ENCODE data around the gene LZTS2. TPM values are rescaled to one million over a fixed set of nuclear protein-coding genes. Genes with fewer than 3 reads are reported as not detected.

The LZTS2 gene
- total and polyA plus RNA-seq, 7 donors, result 10.9 to 169 (median 82.3) TPM

- peak overlapping the region; percentile 45 to 72 (median 64) for H3K27ac ChIP-seq
- H3K27me3 ChIP-seq, result no peaks in the 10 kb centered on the region
- DNase-seq, result peak; percentile 62
- no peaks in the 10 kb centered on the region for H3K9me3 ChIP-seq
- TF ChIP-seq POLR2AphosphoS5 (IDR thresholded peaks at IDR 0.05) (peak in 1 of 4 donors; percentile 7), POLR2A (IDR thresholded peaks at IDR 0.05) (no peak), EP300 (IDR thresholded peaks at IDR 0.05) (no peak), CTCF (IDR thresholded peaks at IDR 0.05) (no peak)
- peaks cover 17 to 53% (median 34%) of the 10 kb centered on the region in 4 donors for H3K36me3 ChIP-seq
- intact Hi-C loops (cut with DNase I), result no loop called here
- H3K4me3 ChIP-seq, result no peak overlapping the region
- peaks cover 0 to 51% (median 47%) of the 10 kb centered on the region in 4 donors for H3K4me1 ChIP-seq
- WGBS, 2 donors, result 69 to 73% methylated on average over 11 of the region's 11 CpGs
Observed at GRCh38 chr10:101007099-101007711, 7.6 kb downstream of the LZTS2 start.

GRCh38 chr10:101007915-101008822, 8.6 kb downstream of the LZTS2 start:
- Histone ChIP-seq H3K36me3 (peaks cover 13 to 44% (median 30%) of the 10 kb centered on the region in 4 donors), H3K9me3 (no peaks in the 10 kb centered on the region), H3K4me1 (peaks cover 0 to 49% (median 48%) of the 10 kb centered on the region in 4 donors), H3K4me3 (no peak overlapping the region), H3K27ac (peak overlapping the region; percentile 45 to 72 (median 64)), H3K27me3 (no peaks in the 10 kb centered on the region)
- peak in 2 of 4 donors; percentile 29 to 51 for TF ChIP-seq POLR2AphosphoS5 (IDR thresholded peaks at IDR 0.05)
- TF ChIP-seq CTCF (IDR thresholded peaks at IDR 0.05), result no peak
- no peak for TF ChIP-seq POLR2A (IDR thresholded peaks at IDR 0.05)
- 63 to 76% methylated on average over 13 of the region's 13 CpGs for WGBS, 2 donors
- DNase-seq, result no peak
- intact Hi-C loops (cut with DNase I), result no loop called here

- no peak for TF ChIP-seq EP300 (IDR thresholded peaks at IDR 0.05)
- no peak for TF ChIP-seq CTCF (IDR thresholded peaks at IDR 0.05)
- no peak for TF ChIP-seq POLR2AphosphoS5 (IDR thresholded peaks at IDR 0.05)
- TF ChIP-seq POLR2A (IDR thresholded peaks at IDR 0.05), result no peak
- Histone ChIP-seq H3K27ac (peak overlapping the region; percentile 45 to 72 (median 64)), H3K4me1 (peaks cover 0 to 49% (median 48%) of the 10 kb centered on the region in 4 donors)
Observed at GRCh38 chr10:101008823-101009423, 9.3 kb downstream of the LZTS2 start.

GRCh38 chr10:101010329-101010728, 10.7 kb downstream of the LZTS2 start:
- intact Hi-C loops (cut with DNase I), result no loop called here
- no peak overlapping the region for H3K27ac ChIP-seq

More at GRCh38 chr10:101008823-101009423, 9.3 kb downstream of the LZTS2 start:
- H3K27me3 ChIP-seq, result no peaks in the 10 kb centered on the region
- DNase-seq, result no peak
- intact Hi-C loops (cut with DNase I), result no loop called here
- WGBS, 2 donors, result 56 to 77% methylated on average over 6 of the region's 6 CpGs
- H3K36me3 ChIP-seq, result peaks cover 5 to 36% (median 23%) of the 10 kb centered on the region in 4 donors
- no peaks in the 10 kb centered on the region for H3K9me3 ChIP-seq
- H3K4me3 ChIP-seq, result no peak overlapping the region

More at GRCh38 chr10:101010329-101010728, 10.7 kb downstream of the LZTS2 start:
- no peak for DNase-seq
- Histone ChIP-seq H3K4me3 (no peak overlapping the region), H3K36me3 (peaks cover 0 to 22% (median 18%) of the 10 kb centered on the region in 4 donors), H3K4me1 (peaks cover 0 to 51% (median 42%) of the 10 kb centered on the region in 4 donors), H3K27me3 (peaks cover 0 to under 1% (median 0%) of the 10 kb centered on the region in 3 donors), H3K9me3 (no peaks in the 10 kb centered on the region)
- 94 to 95% methylated on average over 22 of the region's 22 CpGs for WGBS, 2 donors
- no peak for TF ChIP-seq EP300 (IDR thresholded peaks at IDR 0.05)
- TF ChIP-seq POLR2A (IDR thresholded peaks at IDR 0.05), result no peak
- TF ChIP-seq CTCF (IDR thresholded peaks at IDR 0.05), result no peak
- no peak for TF ChIP-seq POLR2AphosphoS5 (IDR thresholded peaks at IDR 0.05)
